B cell (primary cell): ENCODE results near the gene ARHGAP23.

ENCODE experiments used
- CTCF ChIP-seq: fragments of 200-600 bp; IDR thresholded peaks from one replicate; pipeline ENCODE4 v1.8.0; 2022; ENCODE audit warnings: antibody characterized with exemption, mild to moderate bottlenecking
- EZH2 ChIP-seq: IDR thresholded peaks from 2 replicates; pipeline ENCODE4 v1.6.1; 2012; ENCODE audit warnings: borderline replicate concordance, low read depth, mild to moderate bottlenecking, moderate library complexity, low read length; ENCODE audit not compliant: insufficient read depth, poor library complexity, severe bottlenecking

- no peak for TF ChIP-seq CTCF
- TF ChIP-seq EZH2, result no peak
Observed at GRCh38 chr17:38556239-38556638, 128.0 kb downstream of the ARHGAP23 start.
